ENCODE data around the gene MAP2. TPM values are rescaled to one million over a fixed set of nuclear protein-coding genes. Genes with fewer than 3 reads are reported as not detected.

MAP2 gene
- total RNA-seq, 1 experiment from 2014 or later: 40.2 TPM

GRCh38 chr2:209395652-209396051, 28.2 kb upstream of the MAP2 start:
- intact Hi-C loops (cut with micrococcal nuclease): no loop called here
- no TSS peak for BruUV-seq (replicated peaks)
- Mint-ChIP-seq H3K9me3 (ENCODE audit: unreplicated experiment) (no peaks in the 10 kb centered on the region), H3K4me3 (ENCODE audit: unreplicated experiment) (no peak overlapping the region), H3K36me3 (ENCODE audit: insufficient read depth, unreplicated experiment) (no peaks in the 10 kb centered on the region), H3K27me3 (ENCODE audit: insufficient read depth, unreplicated experiment) (no peaks in the 10 kb centered on the region), H3K4me1 (ENCODE audit: insufficient read depth, unreplicated experiment) (peaks cover 20% of the 10 kb centered on the region), H3K27ac (ENCODE audit: low read depth, unreplicated experiment) (peak overlapping the region; percentile 43)
- ChIA-PET CTCF (no interaction called here), POLR2A (no interaction called here)
- DNase-seq (ENCODE audit: unreplicated experiment): no peak
- TF ChIP-seq, protein P1, sequence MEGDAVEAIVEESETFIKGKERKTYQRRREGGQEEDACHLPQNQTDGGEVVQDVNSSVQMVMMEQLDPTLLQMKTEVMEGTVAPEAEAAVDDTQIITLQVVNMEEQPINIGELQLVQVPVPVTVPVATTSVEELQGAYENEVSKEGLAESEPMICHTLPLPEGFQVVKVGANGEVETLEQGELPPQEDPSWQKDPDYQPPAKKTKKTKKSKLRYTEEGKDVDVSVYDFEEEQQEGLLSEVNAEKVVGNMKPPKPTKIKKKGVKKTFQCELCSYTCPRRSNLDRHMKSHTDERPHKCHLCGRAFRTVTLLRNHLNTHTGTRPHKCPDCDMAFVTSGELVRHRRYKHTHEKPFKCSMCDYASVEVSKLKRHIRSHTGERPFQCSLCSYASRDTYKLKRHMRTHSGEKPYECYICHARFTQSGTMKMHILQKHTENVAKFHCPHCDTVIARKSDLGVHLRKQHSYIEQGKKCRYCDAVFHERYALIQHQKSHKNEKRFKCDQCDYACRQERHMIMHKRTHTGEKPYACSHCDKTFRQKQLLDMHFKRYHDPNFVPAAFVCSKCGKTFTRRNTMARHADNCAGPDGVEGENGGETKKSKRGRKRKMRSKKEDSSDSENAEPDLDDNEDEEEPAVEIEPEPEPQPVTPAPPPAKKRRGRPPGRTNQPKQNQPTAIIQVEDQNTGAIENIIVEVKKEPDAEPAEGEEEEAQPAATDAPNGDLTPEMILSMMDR (IDR thresholded peaks at IDR 0.05; ENCODE audit: unreplicated experiment): no peak

DNA sequence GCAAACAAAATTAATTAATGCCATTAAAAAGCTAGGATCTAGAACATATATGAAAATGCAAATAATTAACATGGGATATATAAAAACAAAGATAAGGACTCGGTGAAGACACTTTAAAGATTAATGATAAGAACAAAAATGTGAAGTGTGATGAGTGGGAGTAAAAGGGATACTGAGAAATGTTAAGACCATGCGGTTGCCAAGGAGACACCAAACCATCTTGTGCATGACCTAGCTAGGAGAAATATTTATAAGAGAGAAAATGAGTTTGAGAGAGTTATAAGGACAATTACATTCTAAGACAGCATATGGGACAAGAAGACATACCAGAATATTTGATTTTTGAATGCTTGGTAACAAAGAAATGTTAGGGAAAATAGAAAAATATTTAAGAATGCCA, 25.4 kb upstream of the MAP2 start:
- no peaks in the 10 kb centered on the region for H3K27me3 Mint-ChIP-seq (ENCODE audit: insufficient read depth, unreplicated experiment)
- H3K9me3 Mint-ChIP-seq (ENCODE audit: unreplicated experiment): no peaks in the 10 kb centered on the region
- peaks cover 13% of the 10 kb centered on the region for H3K4me1 Mint-ChIP-seq (ENCODE audit: insufficient read depth, unreplicated experiment)
- intact Hi-C loops (cut with micrococcal nuclease): no loop called here
- no peak overlapping the region for H3K4me3 Mint-ChIP-seq (ENCODE audit: unreplicated experiment)
- no peak overlapping the region for H3K27ac Mint-ChIP-seq (ENCODE audit: low read depth, unreplicated experiment)
- no peaks in the 10 kb centered on the region for H3K36me3 Mint-ChIP-seq (ENCODE audit: insufficient read depth, unreplicated experiment)
- POLR2A ChIA-PET: interaction anchor here (0.6 to 1.4 kb wide), 3 partner anchors 21 to 536 kb away, joined by 3 read pairs; no protein-coding TSS in a partner anchor
- BruUV-seq (replicated peaks): no TSS peak
- TF ChIP-seq, protein P1 (IDR thresholded peaks at IDR 0.05; ENCODE audit: unreplicated experiment): no peak
- DNase-seq (ENCODE audit: unreplicated experiment): no peak
- CTCF ChIA-PET: interaction anchor here (1.4 to 2.1 kb wide), 3 partner anchors 25 to 64 kb away, joined by 4 to 9 read pairs (median 8); partner anchors contain the start of gene MAP2

DNA sequence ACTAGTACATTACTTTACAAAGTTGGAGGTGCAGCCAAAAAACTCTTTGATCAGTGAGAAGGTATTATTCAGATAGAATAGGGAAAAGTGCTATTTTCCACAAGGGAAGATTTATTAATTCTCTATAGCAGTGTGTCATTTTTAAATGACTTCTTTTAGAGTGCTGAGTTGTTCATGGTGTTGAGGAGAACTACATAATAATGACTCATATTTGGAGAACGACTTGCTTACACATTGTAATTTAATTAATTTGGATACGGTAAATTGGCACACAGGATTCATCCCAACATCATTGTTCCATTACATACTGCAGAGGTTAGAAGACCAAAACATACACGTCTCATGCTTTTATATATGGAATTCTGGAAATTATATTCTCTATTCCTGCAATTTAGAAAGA, 22.1 kb upstream of the MAP2 start:
- Mint-ChIP-seq H3K4me1 (ENCODE audit: insufficient read depth, unreplicated experiment) (peaks cover 5% of the 10 kb centered on the region), H3K36me3 (ENCODE audit: insufficient read depth, unreplicated experiment) (no peaks in the 10 kb centered on the region), H3K9me3 (ENCODE audit: unreplicated experiment) (no peaks in the 10 kb centered on the region), H3K27me3 (ENCODE audit: insufficient read depth, unreplicated experiment) (no peaks in the 10 kb centered on the region), H3K27ac (ENCODE audit: low read depth, unreplicated experiment) (no peak overlapping the region), H3K4me3 (ENCODE audit: unreplicated experiment) (no peak overlapping the region)
- no TSS peak for BruUV-seq (replicated peaks)
- ChIA-PET POLR2A (no interaction called here), CTCF (interaction anchor here (1.4 kb wide), 1 partner anchor 67 kb away, joined by 4 read pairs; no protein-coding TSS in a partner anchor)
- TF ChIP-seq, protein P1 (IDR thresholded peaks at IDR 0.05; ENCODE audit: unreplicated experiment): no peak
- intact Hi-C loops (cut with micrococcal nuclease): no loop called here
- no peak for DNase-seq (ENCODE audit: unreplicated experiment)

DNA sequence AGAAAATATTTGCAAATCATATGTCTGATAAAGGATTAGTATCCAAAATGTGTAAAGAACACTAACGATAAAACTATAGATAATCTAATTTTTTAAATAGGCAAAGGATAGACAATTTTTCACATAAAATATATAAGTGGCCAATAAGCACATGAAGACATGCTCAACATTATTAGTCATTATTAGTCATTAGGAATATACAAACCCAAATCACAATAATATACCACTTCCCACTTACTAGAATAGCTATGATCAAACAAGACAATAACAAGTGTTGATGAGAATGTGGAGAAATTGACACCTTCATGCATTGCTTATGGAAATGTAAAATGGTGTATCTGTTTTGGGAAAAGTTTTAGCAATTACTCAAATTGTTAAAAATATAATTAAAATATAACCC, 12.6 kb upstream of the MAP2 start:
- ChIA-PET POLR2A (no interaction called here), CTCF (interaction anchor here (1.0 to 1.3 kb wide), 2 partner anchors 12 to 205 kb away, joined by 3 to 4 read pairs; no protein-coding TSS in a partner anchor)
- no TSS peak for BruUV-seq (replicated peaks)
- Mint-ChIP-seq H3K27me3 (ENCODE audit: insufficient read depth, unreplicated experiment) (no peaks in the 10 kb centered on the region), H3K4me1 (ENCODE audit: insufficient read depth, unreplicated experiment) (peaks cover 6% of the 10 kb centered on the region), H3K4me3 (ENCODE audit: unreplicated experiment) (no peak overlapping the region), H3K27ac (ENCODE audit: low read depth, unreplicated experiment) (no peak overlapping the region), H3K9me3 (ENCODE audit: unreplicated experiment) (no peaks in the 10 kb centered on the region), H3K36me3 (ENCODE audit: insufficient read depth, unreplicated experiment) (no peaks in the 10 kb centered on the region)
- TF ChIP-seq, protein P1 (IDR thresholded peaks at IDR 0.05; ENCODE audit: unreplicated experiment): no peak
- intact Hi-C loops (cut with micrococcal nuclease): no loop called here
- DNase-seq (ENCODE audit: unreplicated experiment): no peak
